Activated CD8-positive, alpha-beta memory T cell treated with anti-CD3 and anti-CD28 coated beads, Interleukin-2, amount 50 U/mL, for 24 hours (primary cell): Measurements from ENCODE around the gene ZBTB7C.

ENCODE experiments used
- DNase-seq: peaks from one replicate; pipeline ENCODE4 v3.0.0-alpha.2; 2020; ENCODE audit errors: extremely low read depth

Gene ZBTB7C

GRCh38 chr18:48122376-48122775, 286.8 kb downstream of the ZBTB7C start:
- no peak for DNase-seq

GRCh38 chr18:48121752-48122151, 287.4 kb downstream of the ZBTB7C start:
- DNase-seq, result no peak

- DNase-seq, result no peak
These were observed 290.0 kb downstream of the ZBTB7C start for GRCh38 chr18:48119204-48119603.

- DNase-seq, result no peak
These were observed 292.1 kb downstream of the ZBTB7C start for GRCh38 chr18:48116873-48117630.

- no peak for DNase-seq
These were observed 293.2 kb downstream of the ZBTB7C start for GRCh38 chr18:48116017-48116416.

- no peak for DNase-seq
These were observed 295.5 kb downstream of the ZBTB7C start for GRCh38 chr18:48113691-48114090.

GRCh38 chr18:48111587-48111986, 297.6 kb downstream of the ZBTB7C start:
- no peak for DNase-seq

- DNase-seq, result no peak
These were observed 298.4 kb downstream of the ZBTB7C start for GRCh38 chr18:48110797-48111196.

- no peak for DNase-seq
These were observed 299.2 kb downstream of the ZBTB7C start for GRCh38 chr18:48109961-48110493.

- no peak for DNase-seq
These were observed 301.0 kb downstream of the ZBTB7C start for GRCh38 chr18:48108136-48108535.

- no peak for DNase-seq
These were observed 302.0 kb downstream of the ZBTB7C start for GRCh38 chr18:48106976-48107781.

- no peak for DNase-seq
These were observed 302.7 kb downstream of the ZBTB7C start for GRCh38 chr18:48106498-48106897.

GRCh38 chr18:48105317-48105716, 303.9 kb downstream of the ZBTB7C start:
- no peak for DNase-seq

GRCh38 chr18:48104705-48105104, 304.5 kb downstream of the ZBTB7C start:
- no peak for DNase-seq

GRCh38 chr18:48100651-48101165, 308.5 kb downstream of the ZBTB7C start:
- no peak for DNase-seq

GRCh38 chr18:48100165-48100575, 309.0 kb downstream of the ZBTB7C start:
- DNase-seq, result no peak

GRCh38 chr18:48099481-48100164, 309.6 kb downstream of the ZBTB7C start:
- no peak for DNase-seq

- DNase-seq, result no peak
These were observed 310.6 kb downstream of the ZBTB7C start for GRCh38 chr18:48098538-48098937.

GRCh38 chr18:48098007-48098406, 311.2 kb downstream of the ZBTB7C start:
- no peak for DNase-seq

GRCh38 chr18:48095726-48096125, 313.5 kb downstream of the ZBTB7C start:
- no peak for DNase-seq

GRCh38 chr18:48093104-48093503, 316.1 kb downstream of the ZBTB7C start:
- no peak for DNase-seq
